Esophagus mucosa (tissue), 1 donor: Measurements from ENCODE around the gene TOMM22. TPM values are rescaled to one million over a fixed set of nuclear protein-coding genes. Genes with fewer than 3 reads are reported as not detected.

Source experiments
- ATAC-seq: fragments of 200-7000 bp; cut with Tn5 transposase; one replicate; pipeline ENCODE4 v1.9.1; 2020
- total RNA-seq: library from RNA; stranded (reverse); gene quantifications from one replicate; pipeline ENCODE4 v1.2.4, GENCODE V29; 2023
- donor health status: DM: yes; HTN: yes; CAD: no.

TOMM22 gene
- total RNA-seq = 90.9 TPM

- peak; percentile 92 for ATAC-seq
Observed at GRCh38 chr22:38681582-38682335, at the start of gene TOMM22. Gene TOMM22, plus strand, starts transcription at chr22:38681957. Its CDS starts 22 bp downstream, at chr22:38681979.

- ATAC-seq = no peak
Observed at GRCh38 chr22:38632528-38632927, 49.2 kb upstream of the TOMM22 start.

- no peak for ATAC-seq
Observed at GRCh38 chr22:38638216-38638615, 43.5 kb upstream of the TOMM22 start.

GRCh38 chr22:38638728-38639127 is 43.0 kb upstream of the TOMM22 start:
- ATAC-seq = no peak

GRCh38 chr22:38641476-38642040 is 40.2 kb upstream of the TOMM22 start:
- ATAC-seq = no peak

- peak; percentile 97 for ATAC-seq
Observed at GRCh38 chr22:38644245-38644644, 37.5 kb upstream of the TOMM22 start.

- peak; percentile 74 for ATAC-seq
Observed at GRCh38 chr22:38645430-38645829, 36.3 kb upstream of the TOMM22 start.

GRCh38 chr22:38649841-38650522 is 31.8 kb upstream of the TOMM22 start:
- peak; percentile 64 for ATAC-seq

GRCh38 chr22:38652859-38653258 is 28.9 kb upstream of the TOMM22 start:
- ATAC-seq = peak; percentile 20

GRCh38 chr22:38653741-38654140 is 28.0 kb upstream of the TOMM22 start:
- no peak for ATAC-seq

GRCh38 chr22:38655519-38656255 is 26.1 kb upstream of the TOMM22 start:
- peak; percentile 6 for ATAC-seq

GRCh38 chr22:38656256-38657044 is 25.3 kb upstream of the TOMM22 start, which contains the start of the genes CBY1 and FAM227A:
Gene CBY1, plus strand, starts transcription at chr22:38656638. Its CDS starts 11,417 bp downstream, at chr22:38668055.
Gene FAM227A, minus strand, starts transcription at chr22:38656392. Its CDS starts 6,224 bp downstream, at chr22:38650168.
- peak; percentile 88 for ATAC-seq

GRCh38 chr22:38657045-38657909 is 24.5 kb upstream of the TOMM22 start:
- peak; percentile 16 for ATAC-seq

- ATAC-seq = no peak
Observed at GRCh38 chr22:38674888-38675287, 6.9 kb upstream of the TOMM22 start.

GRCh38 chr22:38675833-38676232 is 5.9 kb upstream of the TOMM22 start:
- no peak for ATAC-seq

- no peak for ATAC-seq
Observed at GRCh38 chr22:38684895-38685294, 3.1 kb downstream of the TOMM22 start.

- ATAC-seq = no peak
Observed at GRCh38 chr22:38685761-38686160, 4.0 kb downstream of the TOMM22 start.

GRCh38 chr22:38689651-38690050 is 7.9 kb downstream of the TOMM22 start:
- no peak for ATAC-seq

GRCh38 chr22:38694049-38694448 is 12.3 kb downstream of the TOMM22 start:
- ATAC-seq = no peak

- ATAC-seq = peak; percentile 21
Observed at GRCh38 chr22:38694940-38695339, 13.2 kb downstream of the TOMM22 start.
